Psoas muscle (tissue), 8 donors: ENCODE results near the gene CAPN14. TPM values are rescaled to one million over a fixed set of nuclear protein-coding genes. Genes with fewer than 3 reads are reported as not detected.

ENCODE experiments used
- ATAC-seq, 4 donors: fragments of 200-7000 bp; cut with Tn5 transposase; one replicate each; pipeline ENCODE4 v1.9.1; 2020; ENCODE audit warnings: moderate library complexity in 3 of 4, mild to moderate bottlenecking in 2 of 4
- DNase-seq, 2 donors: peaks; one replicate each; pipeline ENCODE4 v3.0.0-alpha.2; 2020
- H3K27ac ChIP-seq: fragments of 200-600 bp; one replicate; pipeline ENCODE4 v1.8.0; 2022
- H3K27me3 ChIP-seq, 3 donors: fragments of 200-600 bp in 1 of 3; one replicate each; pipeline versions ENCODE4 v1.6.1 to v1.8.0; 2013 to 2022; ENCODE audit warnings: low read length in 2 of 3, mild to moderate bottlenecking in 2 of 3, moderate library complexity in 1 of 3; ENCODE audit not compliant: insufficient read depth in 3 of 3
- H3K36me3 ChIP-seq, 2 donors: fragments of 200-600 bp in 1 of 2; one replicate each; pipeline versions ENCODE4 v1.6.1 to v1.8.0; 2013 to 2022; ENCODE audit warnings: low read depth in 1 of 2, mild to moderate bottlenecking in 1 of 2, moderate library complexity in 1 of 2; ENCODE audit not compliant: insufficient read depth in 1 of 2
- H3K4me1 ChIP-seq: fragments of 200-600 bp; one replicate; pipeline ENCODE4 v1.8.0; 2022
- H3K4me3 ChIP-seq: fragments of 200-600 bp; one replicate; pipeline ENCODE4 v1.8.0; 2022; ENCODE audit warnings: mild to moderate bottlenecking
- H3K9me3 ChIP-seq: fragments of 200-600 bp; one replicate; pipeline ENCODE4 v1.8.0; 2022
- CTCF ChIP-seq: fragments of 200-600 bp; IDR thresholded peaks from one replicate; pipeline ENCODE4 v1.8.0; 2022; ENCODE audit warnings: antibody characterized with exemption
- WGBS, 3 donors: extraction: QIAGEN DNeasy Blood & Tissue Kit; methylation state at CpG; one replicate each; pipeline versions ENCODE4 v1.1.6 to v1.1.7; 2013; 5-methylcytosine and 5-hydroxymethylcytosine counted together
- intact Hi-C, 2 donors: fragments of 100-400 bp; cut with DNase I; formaldehyde crosslinking; loops; one replicate each; pipeline versions ENCODE4 v1.11.0 to v1.14.2; 2022
- long read RNA-seq, 2 donors: library from polyadenylated mRNA; unstranded; transcript quantifications; one replicate each; pipeline ENCODE4 v2.0.0, GENCODE V29; 2021
- polyA plus RNA-seq, 3 donors: library from polyadenylated mRNA; stranded (reverse); fragments of 200-250 nt; gene quantifications; one replicate each; pipeline ENCODE4 v1.2.3, GENCODE V29; 2013
- total RNA-seq, 4 donors: library from RNA; stranded (reverse); fragmentation: NEBNext Ultra II Directional in 2 of 4; extraction: Animal tissue kit (Norgen Biotek cat#: 25700) in 2 of 4; gene quantifications; one replicate each; pipeline versions ENCODE4 v1.2.1 to v1.2.4, GENCODE V29; 2021 to 2023
- donor health status: healthy with polysubstance abuse.
- donor health status: DM: no; HTN: no; CAD: no; lungs with moderate emphysema.
- donor health status: Bipolar disorder and iron deficiency.
- donor health status: healthy.
- donor health status: DM: yes; HTN: yes; CAD: no.
- donor health status: DM: no; HTN: no; CAD: no.
- donor health status: DM: no; HTN: no; CAD: no.
- donor health status: DM: yes; HTN: yes; CAD: no.

Gene CAPN14, protein sequence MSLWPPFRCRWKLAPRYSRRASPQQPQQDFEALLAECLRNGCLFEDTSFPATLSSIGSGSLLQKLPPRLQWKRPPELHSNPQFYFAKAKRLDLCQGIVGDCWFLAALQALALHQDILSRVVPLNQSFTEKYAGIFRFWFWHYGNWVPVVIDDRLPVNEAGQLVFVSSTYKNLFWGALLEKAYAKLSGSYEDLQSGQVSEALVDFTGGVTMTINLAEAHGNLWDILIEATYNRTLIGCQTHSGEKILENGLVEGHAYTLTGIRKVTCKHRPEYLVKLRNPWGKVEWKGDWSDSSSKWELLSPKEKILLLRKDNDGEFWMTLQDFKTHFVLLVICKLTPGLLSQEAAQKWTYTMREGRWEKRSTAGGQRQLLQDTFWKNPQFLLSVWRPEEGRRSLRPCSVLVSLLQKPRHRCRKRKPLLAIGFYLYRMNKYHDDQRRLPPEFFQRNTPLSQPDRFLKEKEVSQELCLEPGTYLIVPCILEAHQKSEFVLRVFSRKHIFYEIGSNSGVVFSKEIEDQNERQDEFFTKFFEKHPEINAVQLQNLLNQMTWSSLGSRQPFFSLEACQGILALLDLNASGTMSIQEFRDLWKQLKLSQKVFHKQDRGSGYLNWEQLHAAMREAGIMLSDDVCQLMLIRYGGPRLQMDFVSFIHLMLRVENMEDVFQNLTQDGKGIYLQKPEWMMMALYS
- total RNA-seq (under 1 TPM in 1 of 4 donors, not detected in 3; 0.13 TPM), polyA plus RNA-seq (under 1 TPM; 0.01 to 0.04 (median 0.03) TPM)
- long read RNA-seq, donor 1: 0 reads
- long read RNA-seq, donor 2: 0 reads

DNA sequence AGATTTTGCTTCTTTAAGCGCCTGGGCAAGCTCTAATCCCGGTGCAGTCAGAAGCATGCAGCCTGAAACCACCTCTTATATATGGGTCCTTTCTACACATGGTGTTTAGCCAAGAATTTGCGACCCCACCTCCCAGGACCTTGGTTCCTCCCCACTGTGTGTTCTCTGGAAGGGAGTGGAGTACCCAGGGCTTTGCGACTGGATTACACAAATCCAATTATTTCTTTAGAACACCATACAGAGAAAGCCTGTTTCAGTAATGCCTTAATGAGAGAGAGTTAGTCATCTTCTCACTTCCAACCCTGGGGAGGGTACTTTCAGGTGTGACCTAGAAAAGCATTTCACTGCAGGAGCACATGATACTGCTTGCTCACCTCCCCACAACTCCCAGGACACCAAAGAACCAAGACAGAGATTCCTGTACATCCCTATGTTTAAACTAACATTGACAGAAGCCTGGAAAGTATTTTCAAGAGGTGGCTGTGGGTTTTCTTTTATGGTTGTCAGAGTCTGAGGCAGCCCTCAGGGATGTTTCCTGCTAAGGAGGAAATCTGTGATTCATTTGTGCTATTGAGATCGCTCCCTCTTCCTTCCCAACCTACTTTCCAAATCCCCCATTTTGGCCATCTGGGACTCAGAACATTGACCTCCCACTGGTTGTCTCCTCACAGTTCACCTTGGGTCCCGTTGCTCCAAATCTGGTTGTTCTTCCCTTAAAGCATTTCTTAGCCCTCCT lies at the start of gene CAPN14:
TSS of gene CAPN14 (minus strand) at position 51 of the 736 bp plus-strand sequence. CDS start 12,068 bp downstream, outside the sequence.
- intact Hi-C loops: no loop called here
- 71 to 89% (median 84%) methylated on average over 6 of the region's 6 CpGs for WGBS, 3 donors
- Histone ChIP-seq H3K27me3 (peaks cover 0 to 5% (median 0%) of the 10 kb centered on the region in 3 donors), H3K36me3 (no peaks in the 10 kb centered on the region), H3K27ac (no peak within 1 kb of the TSS), H3K4me3 (no peak within 1 kb of the TSS), H3K4me1 (no peaks in the 10 kb centered on the region), H3K9me3 (no peaks in the 10 kb centered on the region)
- DNase-seq: no peak
- no peak for TF ChIP-seq CTCF
- ATAC-seq: no peak

GRCh38 chr2:31266804-31267203 lies 49.5 kb upstream of the CAPN14 start:
- intact Hi-C loops: no loop called here
- 70 to 82% (median 75%) methylated on average over 6 of the region's 6 CpGs for WGBS, 3 donors
- Histone ChIP-seq H3K4me3 (no peak overlapping the region), H3K4me1 (no peaks in the 10 kb centered on the region), H3K27me3 (no peaks in the 10 kb centered on the region), H3K27ac (no peak overlapping the region), H3K9me3 (no peaks in the 10 kb centered on the region), H3K36me3 (no peaks in the 10 kb centered on the region)
- no peak for TF ChIP-seq CTCF
- DNase-seq (no peak), ATAC-seq (no peak)

DNA sequence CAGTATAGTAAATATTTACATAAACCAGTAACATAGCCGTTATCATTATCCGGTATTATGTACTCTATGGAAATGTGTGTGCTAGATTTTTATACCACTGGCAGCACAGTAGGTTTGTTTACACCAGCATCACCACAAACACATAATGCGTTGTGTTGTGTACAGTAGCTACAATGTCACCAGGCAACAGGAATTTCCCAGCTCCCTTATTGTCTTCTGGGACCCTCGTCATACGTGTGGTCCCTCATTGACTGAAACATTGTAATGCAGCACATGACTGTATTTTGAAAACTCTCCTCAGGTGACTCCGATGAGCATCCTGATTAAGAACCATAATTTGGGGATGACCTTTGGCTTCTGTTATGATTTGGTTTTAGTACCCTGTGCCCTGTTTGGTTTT lies 47.9 kb upstream of the CAPN14 start:
- WGBS, 3 donors: 91 to 94% (median 94%) methylated on average over 6 of the region's 6 CpGs
- ATAC-seq: no peak
- intact Hi-C loops: no loop called here
- TF ChIP-seq CTCF: no peak
- H3K9me3 ChIP-seq: no peaks in the 10 kb centered on the region
- H3K27ac ChIP-seq: no peak overlapping the region
- no peak for DNase-seq
- H3K36me3 ChIP-seq: peaks cover 0 to 4% of the 10 kb centered on the region in 2 donors
- no peak overlapping the region for H3K4me3 ChIP-seq
- H3K27me3 ChIP-seq: no peaks in the 10 kb centered on the region
- H3K4me1 ChIP-seq: no peaks in the 10 kb centered on the region

GRCh38 chr2:31263636-31264190 lies 46.4 kb upstream of the CAPN14 start:
- DNase-seq (no peak), ATAC-seq (peak in 3 of 4 donors; percentile 40 to 84 (median 56))
- intact Hi-C loops: no loop called here
- Histone ChIP-seq H3K4me3 (no peak overlapping the region), H3K9me3 (no peaks in the 10 kb centered on the region), H3K27me3 (no peaks in the 10 kb centered on the region), H3K36me3 (peaks cover 0 to 4% of the 10 kb centered on the region in 2 donors), H3K4me1 (no peaks in the 10 kb centered on the region), H3K27ac (no peak overlapping the region)
- TF ChIP-seq CTCF: peak; percentile 8
- 79 to 88% (median 85%) methylated on average over 3 of the region's 3 CpGs for whole genome bisulfite sequencing, 3 donors
